ENCODE measurements around the gene AHDC1. TPM values are rescaled to one million over a fixed set of nuclear protein-coding genes. Genes with fewer than 3 reads are reported as not detected.

Gene AHDC1
- polyA plus RNA-seq, 2 of the 4 experiments (the other 2 are of a cell fraction), result 1.3 to 11.5 TPM

- TF ChIP-seq JUN (IDR thresholded peaks at IDR 0.05), result no peak
- no peak for TF ChIP-seq EHF (CRISPR knock-in tag; IDR thresholded peaks at IDR 0.05)
- TF ChIP-seq POLR2AphosphoS2 (conservative IDR thresholded peaks at IDR 0.05; ENCODE audit: low read length), result no peak
- TF ChIP-seq ATOH8 (CRISPR knock-in tag; IDR thresholded peaks at IDR 0.05; ENCODE audit: low read depth), result no peak
- no peak for TF ChIP-seq SREBF2 (IDR thresholded peaks at IDR 0.05)
- TF ChIP-seq ESRRA (IDR thresholded peaks at IDR 0.05; ENCODE audit: borderline replicate concordance, low read length), result no peak
- TF ChIP-seq RCOR1 (IDR thresholded peaks at IDR 0.05; ENCODE audit: low read depth, low read length), result no peak
- Histone ChIP-seq H3K4me3 (no peak overlapping the region), H3K4me2 (peak overlapping the region; percentile 83), H3K27ac (peak overlapping the region; percentile 85), H3K4me1 (peaks cover 96% of the 10 kb centered on the region), H3K9me3 (no peaks in the 10 kb centered on the region)
- CTCF ChIA-PET, result interaction anchor here (0.6 to 18.5 kb wide), 9 partner anchors 9 to 235 kb away, joined by 3 to 314 read pairs (median 8); partner anchors contain the start of gene AHDC1
- 88% methylated on average over 12 of the region's 15 CpGs for WGBS (ENCODE audit: missing lambda C conversion rate)
- DNase-seq (ENCODE audit: low read depth in 1 of 2, low spot score in 1 of 2) (no peak), FAIRE-seq (no peak), ATAC-seq (no peak)
- POLR2A ChIA-PET, result interaction anchor here (0.6 kb wide), 1 partner anchor 100 kb away, joined by 4 read pairs; no protein-coding TSS in a partner anchor
These were observed 36.8 kb downstream of the AHDC1 start for GRCh38 chr1:27567146-27567526.

- POLR2A ChIA-PET, result no interaction called here
- no peaks in the 10 kb centered on the region for H3K9me3 ChIP-seq
- CTCF ChIA-PET, result interaction anchor here (0.6 to 18.5 kb wide), 7 partner anchors 8 to 234 kb away, joined by 3 to 314 read pairs (median 10); partner anchors contain the start of gene AHDC1
- H3K4me1 ChIP-seq, result peaks cover 95% of the 10 kb centered on the region
- H3K4me2 ChIP-seq, result peak overlapping the region; percentile 83
- WGBS (ENCODE audit: missing lambda C conversion rate), result 49% methylated on average over 11 of the region's 13 CpGs
- H3K4me3 ChIP-seq, result no peak overlapping the region
- DNase-seq (ENCODE audit: low read depth in 1 of 2, low spot score in 1 of 2) (no peak), ATAC-seq (peak in 1 of 2 experiments; percentile 10; a peak in 2 of 6 replicates), FAIRE-seq (no peak)
- H3K27ac ChIP-seq, result peak overlapping the region; percentile 85
- TF ChIP-seq E2F6 (IDR thresholded peaks at IDR 0.05; ENCODE audit: borderline replicate concordance, low read depth), result no peak
- no peak for TF ChIP-seq BCL3 (IDR thresholded peaks at IDR 0.05)
- TF ChIP-seq CHD2 (IDR thresholded peaks at IDR 0.05; ENCODE audit: low read length, partially characterized antibody), result no peak
- TF ChIP-seq RCOR1 (IDR thresholded peaks at IDR 0.05; ENCODE audit: low read depth, low read length), result no peak
- TF ChIP-seq NR3C1 (IDR thresholded peaks at IDR 0.05), result no peak
- no peak for TF ChIP-seq RFX5 (IDR thresholded peaks at IDR 0.05)
- no peak for TF ChIP-seq JUNB (IDR thresholded peaks at IDR 0.05)
- TF ChIP-seq JUN (IDR thresholded peaks at IDR 0.05), result no peak
- TF ChIP-seq ESRRA (IDR thresholded peaks at IDR 0.05; ENCODE audit: borderline replicate concordance, low read length), result no peak
- no peak for TF ChIP-seq FOSB (CRISPR knock-in tag; IDR thresholded peaks at IDR 0.05)
- TF ChIP-seq MAX (IDR thresholded peaks at IDR 0.05), result no peak
- TF ChIP-seq HOXB13 (CRISPR knock-in tag; IDR thresholded peaks at IDR 0.05; ENCODE audit: low read depth), result no peak
- TF ChIP-seq ZFP36 (IDR thresholded peaks at IDR 0.05; ENCODE audit: borderline replicate concordance, partially characterized antibody), result no peak
- TF ChIP-seq HEYL (CRISPR knock-in tag; IDR thresholded peaks at IDR 0.05), result no peak
- no peak for TF ChIP-seq PBX3 (IDR thresholded peaks at IDR 0.05)
These were observed 37.3 kb downstream of the AHDC1 start for GRCh38 chr1:27566462-27567145.

Measured in A549 (cell line).